Measurements from ENCODE around the gene EVI5. TPM values are rescaled to one million over a fixed set of nuclear protein-coding genes. Genes with fewer than 3 reads are reported as not detected.

Gene EVI5
- total RNA-seq, 1 donor from 2014 or later, result 13.7 TPM

DNA sequence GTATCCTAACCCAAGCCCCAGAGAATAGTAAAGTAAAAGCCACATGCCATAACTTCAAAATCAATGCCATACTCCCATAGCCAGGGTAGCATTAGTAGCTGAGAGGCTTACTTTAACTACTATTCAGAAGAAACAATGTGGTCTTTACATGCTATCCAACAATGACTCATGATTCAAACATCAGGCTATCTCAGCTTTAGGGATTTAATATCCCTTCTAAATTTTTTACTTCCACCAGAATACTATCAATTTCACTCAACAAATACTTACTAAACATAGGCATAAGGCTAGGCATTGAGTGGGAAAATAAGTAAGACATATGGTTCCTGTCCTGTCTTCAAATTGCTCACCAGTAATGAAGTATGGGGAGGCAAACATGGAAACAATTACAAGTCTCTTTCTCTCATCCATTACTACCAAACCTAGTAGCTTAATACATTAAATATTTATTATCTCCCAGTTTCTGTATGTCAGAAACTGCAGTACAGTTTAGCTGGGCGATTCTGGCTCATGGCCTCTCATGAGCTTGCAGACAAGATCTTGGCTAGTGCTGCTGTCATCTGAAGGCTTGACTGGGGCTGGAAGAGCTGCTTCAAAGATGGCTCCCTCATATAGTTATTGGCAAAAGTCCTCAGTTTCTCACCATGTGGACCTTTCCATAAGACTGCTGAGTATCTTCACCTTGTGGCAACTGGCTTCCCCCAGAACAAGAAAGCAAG, 30.7 kb downstream of the EVI5 start:
- Mint-ChIP-seq H3K36me3 (no peaks in the 10 kb centered on the region), H3K9me3 (peaks cover 3% of the 10 kb centered on the region), H3K27me3 (ENCODE audit: insufficient read depth, low read depth) (no peaks in the 10 kb centered on the region), H3K27ac (no peak overlapping the region), H3K4me3 (no peak overlapping the region), H3K4me1 (no peaks in the 10 kb centered on the region)
- H3K4me3 ChIP-seq, result no peak overlapping the region
- H3K9me3 ChIP-seq (ENCODE audit: low read depth), result no peaks in the 10 kb centered on the region
- TF ChIP-seq EZH2 (IDR thresholded peaks at IDR 0.05) (no peak), EZH2phosphoT487 (IDR thresholded peaks at IDR 0.05) (no peak)
- TF ChIP-seq, protein P1, sequence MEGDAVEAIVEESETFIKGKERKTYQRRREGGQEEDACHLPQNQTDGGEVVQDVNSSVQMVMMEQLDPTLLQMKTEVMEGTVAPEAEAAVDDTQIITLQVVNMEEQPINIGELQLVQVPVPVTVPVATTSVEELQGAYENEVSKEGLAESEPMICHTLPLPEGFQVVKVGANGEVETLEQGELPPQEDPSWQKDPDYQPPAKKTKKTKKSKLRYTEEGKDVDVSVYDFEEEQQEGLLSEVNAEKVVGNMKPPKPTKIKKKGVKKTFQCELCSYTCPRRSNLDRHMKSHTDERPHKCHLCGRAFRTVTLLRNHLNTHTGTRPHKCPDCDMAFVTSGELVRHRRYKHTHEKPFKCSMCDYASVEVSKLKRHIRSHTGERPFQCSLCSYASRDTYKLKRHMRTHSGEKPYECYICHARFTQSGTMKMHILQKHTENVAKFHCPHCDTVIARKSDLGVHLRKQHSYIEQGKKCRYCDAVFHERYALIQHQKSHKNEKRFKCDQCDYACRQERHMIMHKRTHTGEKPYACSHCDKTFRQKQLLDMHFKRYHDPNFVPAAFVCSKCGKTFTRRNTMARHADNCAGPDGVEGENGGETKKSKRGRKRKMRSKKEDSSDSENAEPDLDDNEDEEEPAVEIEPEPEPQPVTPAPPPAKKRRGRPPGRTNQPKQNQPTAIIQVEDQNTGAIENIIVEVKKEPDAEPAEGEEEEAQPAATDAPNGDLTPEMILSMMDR (IDR thresholded peaks at IDR 0.05), result no peak
- no peak overlapping the region for H3K9ac ChIP-seq
- no peaks in the 10 kb centered on the region for H4K20me1 ChIP-seq (ENCODE audit: low read depth)
- no peak overlapping the region for H3K27ac ChIP-seq
- no peaks in the 10 kb centered on the region for H3K4me1 ChIP-seq
- no peak for DNase-seq (ENCODE audit: low spot score)
- H3F3A ChIP-seq (ENCODE audit: low read depth), result no peaks in the 10 kb centered on the region
- no peak overlapping the region for H3K4me2 ChIP-seq
- H3K79me2 ChIP-seq (ENCODE audit: low read depth), result no peaks in the 10 kb centered on the region
- no peak overlapping the region for H2AFZ ChIP-seq (replicated peaks)
- no peaks in the 10 kb centered on the region for H3K36me3 ChIP-seq
- no peaks in the 10 kb centered on the region for H3K27me3 ChIP-seq

DNA sequence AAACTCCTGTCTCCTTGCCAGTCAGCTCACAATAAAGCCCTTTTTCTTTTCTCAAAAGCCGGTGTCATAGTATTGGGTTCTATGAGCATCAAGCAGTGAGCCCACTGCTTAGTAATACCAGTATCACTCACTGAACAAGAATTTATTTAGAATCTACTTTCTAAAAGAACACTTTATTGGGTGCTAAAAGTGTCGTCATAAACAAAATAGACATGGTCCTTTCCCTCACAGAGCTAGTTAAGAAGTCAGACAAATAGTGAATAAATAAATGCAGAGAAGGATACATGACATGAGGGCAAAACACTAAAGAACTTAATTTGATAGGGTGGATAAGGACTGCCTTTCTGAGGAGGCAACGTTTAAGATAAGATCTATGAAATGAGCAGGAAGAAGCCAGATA, 32.2 kb downstream of the EVI5 start:
- no peak overlapping the region for H3K27ac ChIP-seq
- H3K4me2 ChIP-seq, result no peak overlapping the region
- no peaks in the 10 kb centered on the region for H3K36me3 ChIP-seq
- no peak overlapping the region for H2AFZ ChIP-seq (replicated peaks)
- Mint-ChIP-seq H3K27ac (no peak overlapping the region), H3K4me1 (no peaks in the 10 kb centered on the region), H3K27me3 (ENCODE audit: insufficient read depth, low read depth) (no peaks in the 10 kb centered on the region), H3K4me3 (no peak overlapping the region), H3K36me3 (no peaks in the 10 kb centered on the region), H3K9me3 (peaks cover 3% of the 10 kb centered on the region)
- H3K27me3 ChIP-seq, result no peaks in the 10 kb centered on the region
- no peak overlapping the region for H3K9ac ChIP-seq
- H3F3A ChIP-seq (ENCODE audit: low read depth), result no peaks in the 10 kb centered on the region
- no peaks in the 10 kb centered on the region for H4K20me1 ChIP-seq (ENCODE audit: low read depth)
- TF ChIP-seq, protein P1 (IDR thresholded peaks at IDR 0.05), result no peak
- TF ChIP-seq EZH2phosphoT487 (IDR thresholded peaks at IDR 0.05), result no peak
- H3K9me3 ChIP-seq (ENCODE audit: low read depth), result no peaks in the 10 kb centered on the region
- H3K79me2 ChIP-seq (ENCODE audit: low read depth), result peaks cover 10% of the 10 kb centered on the region
- H3K4me1 ChIP-seq, result no peaks in the 10 kb centered on the region
- DNase-seq (ENCODE audit: low spot score), result no peak
- H3K4me3 ChIP-seq, result no peak overlapping the region

DNA sequence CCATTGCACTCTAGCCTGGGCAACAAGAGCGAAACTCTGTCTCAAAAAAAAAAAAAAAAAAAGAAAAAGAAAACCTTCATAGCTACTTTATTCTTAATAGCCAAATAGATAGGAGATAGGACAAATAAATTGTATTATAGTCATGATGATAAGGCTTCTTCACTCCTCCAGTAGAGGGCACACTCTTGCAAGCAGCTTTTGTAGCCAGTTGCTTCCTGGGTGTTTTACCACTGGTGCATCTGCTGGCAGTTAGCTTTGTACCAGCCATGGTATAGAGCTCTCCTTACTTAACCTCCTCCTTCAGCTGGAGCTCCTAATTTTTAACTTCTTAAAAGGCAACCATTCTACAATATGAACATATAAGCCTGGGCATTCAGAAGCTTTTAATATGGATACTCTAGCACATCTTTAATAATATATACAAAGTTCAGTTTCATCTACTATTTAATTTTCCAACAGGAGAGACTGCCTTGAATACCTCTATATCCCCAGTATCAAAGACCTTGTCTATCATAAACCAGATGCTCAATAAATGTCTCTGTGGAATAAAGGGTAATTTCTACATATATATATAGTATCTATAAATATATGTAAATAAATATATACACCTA, 35.8 kb downstream of the EVI5 start:
- H3K27me3 ChIP-seq, result no peaks in the 10 kb centered on the region
- H3K9me3 Mint-ChIP-seq, result no peaks in the 10 kb centered on the region
- peaks cover 10% of the 10 kb centered on the region for H3K79me2 ChIP-seq (ENCODE audit: low read depth)
- H2AFZ ChIP-seq (replicated peaks), result no peak overlapping the region
- H3K27ac ChIP-seq, result no peak overlapping the region
- no peak overlapping the region for H3K27ac Mint-ChIP-seq
- H4K20me1 ChIP-seq (ENCODE audit: low read depth), result no peaks in the 10 kb centered on the region
- H3K4me2 ChIP-seq, result no peak overlapping the region
- no peaks in the 10 kb centered on the region for H3K4me1 ChIP-seq
- H3K4me3 ChIP-seq, result no peak overlapping the region
- peaks cover 3% of the 10 kb centered on the region for H3K36me3 Mint-ChIP-seq
- H3K4me3 Mint-ChIP-seq, result no peak overlapping the region
- H3K27me3 Mint-ChIP-seq (ENCODE audit: insufficient read depth, low read depth), result no peaks in the 10 kb centered on the region
- TF ChIP-seq, protein P1 (IDR thresholded peaks at IDR 0.05), result peak; percentile 68
- TF ChIP-seq EZH2 (IDR thresholded peaks at IDR 0.05) (no peak), EZH2phosphoT487 (IDR thresholded peaks at IDR 0.05) (no peak)
- H3F3A ChIP-seq (ENCODE audit: low read depth), result no peaks in the 10 kb centered on the region
- no peaks in the 10 kb centered on the region for H3K9me3 ChIP-seq (ENCODE audit: low read depth)
- H3K9ac ChIP-seq, result no peak overlapping the region
- peak; percentile 71 for DNase-seq (ENCODE audit: low spot score)
- no peaks in the 10 kb centered on the region for H3K4me1 Mint-ChIP-seq
- no peaks in the 10 kb centered on the region for H3K36me3 ChIP-seq

Measured in neural progenitor cell (in vitro differentiated cells).